ENCODE results near the gene PARP8.

PARP8 gene

GRCh38 chr5:50874306-50875001 is 208.0 kb downstream of the PARP8 start:
- H3K4me3 ChIP-seq (ENCODE audit: low read depth, low read length), result no peak overlapping the region
- DNase-seq (ENCODE audit: low read depth), result no peak

DNA sequence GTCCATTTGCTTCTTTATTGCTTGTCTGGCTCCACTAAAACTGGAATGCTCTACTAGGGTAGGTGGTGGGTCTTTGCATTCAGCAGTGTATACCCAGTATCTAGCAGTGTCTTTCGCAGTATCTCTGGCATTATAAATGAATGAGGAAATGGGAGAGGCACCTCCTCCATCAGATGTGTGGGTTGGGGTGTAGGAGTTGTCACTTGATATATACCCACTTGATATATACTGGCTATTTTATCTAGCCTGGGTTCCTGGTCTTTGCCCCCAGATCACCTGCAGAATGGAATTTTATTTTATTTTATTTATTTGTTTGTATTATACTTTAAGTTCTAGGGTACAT is 208.5 kb downstream of the PARP8 start:
- H3K4me3 ChIP-seq (ENCODE audit: low read depth, low read length), result no peak overlapping the region

DNA sequence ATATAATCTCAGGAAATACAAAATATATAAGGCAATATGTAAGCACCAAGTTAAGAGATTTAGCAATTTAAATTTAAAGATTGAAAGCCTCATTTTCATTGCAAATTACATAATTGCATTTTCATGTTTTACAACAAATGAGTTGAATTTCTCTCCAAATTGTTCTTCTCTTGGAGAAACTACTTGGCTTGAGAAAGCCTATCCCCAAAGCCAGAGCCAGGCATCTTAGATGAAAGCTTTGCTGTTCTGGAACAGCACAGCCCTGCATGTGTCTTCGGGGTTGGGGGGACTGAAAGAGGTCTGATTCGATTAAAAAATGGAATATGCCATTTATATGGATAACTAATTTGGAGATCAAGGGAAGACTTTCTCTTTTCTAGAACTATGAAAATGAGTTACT is 212.0 kb downstream of the PARP8 start:
- no peak for DNase-seq (ENCODE audit: low read depth)
- H3K4me3 ChIP-seq (ENCODE audit: low read depth, low read length), result no peak overlapping the region

More for the DNA sequence above, 208.5 kb downstream of the PARP8 start:
- DNase-seq (ENCODE audit: low read depth), result no peak

DNA sequence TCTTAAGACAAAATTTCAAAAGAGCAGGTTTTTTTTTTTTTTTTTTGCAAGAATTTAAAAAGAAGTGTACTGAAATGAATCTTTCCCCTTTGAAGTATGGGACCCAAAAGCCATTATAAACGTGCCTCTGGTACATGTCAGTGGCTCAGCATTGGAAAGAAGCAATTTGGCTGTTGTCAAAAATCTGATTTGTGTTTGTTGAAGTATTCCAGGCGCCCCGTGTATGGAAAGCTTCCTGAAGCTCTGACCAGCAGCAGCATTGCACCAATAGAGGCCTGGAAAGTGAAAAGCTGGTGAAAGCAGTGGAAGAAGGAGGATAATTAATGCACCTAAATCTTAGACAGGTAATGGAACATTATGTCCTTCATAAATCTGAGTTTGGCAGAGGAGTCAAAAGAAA is 215.0 kb downstream of the PARP8 start:
- no peak overlapping the region for H3K4me3 ChIP-seq (ENCODE audit: low read depth, low read length)
- no peak for DNase-seq (ENCODE audit: low read depth)

- H3K4me3 ChIP-seq (ENCODE audit: low read depth, low read length), result no peak overlapping the region
- DNase-seq (ENCODE audit: low read depth), result no peak
Observed at GRCh38 chr5:50886657-50887345, 220.4 kb downstream of the PARP8 start.

GRCh38 chr5:50887889-50888633 is 221.6 kb downstream of the PARP8 start:
- DNase-seq (ENCODE audit: low read depth), result no peak
- H3K4me3 ChIP-seq (ENCODE audit: low read depth, low read length), result no peak overlapping the region

- no peak for DNase-seq (ENCODE audit: low read depth)
- no peak overlapping the region for H3K4me3 ChIP-seq (ENCODE audit: low read depth, low read length)
Observed at GRCh38 chr5:50888751-50889150, 222.3 kb downstream of the PARP8 start.

DNA sequence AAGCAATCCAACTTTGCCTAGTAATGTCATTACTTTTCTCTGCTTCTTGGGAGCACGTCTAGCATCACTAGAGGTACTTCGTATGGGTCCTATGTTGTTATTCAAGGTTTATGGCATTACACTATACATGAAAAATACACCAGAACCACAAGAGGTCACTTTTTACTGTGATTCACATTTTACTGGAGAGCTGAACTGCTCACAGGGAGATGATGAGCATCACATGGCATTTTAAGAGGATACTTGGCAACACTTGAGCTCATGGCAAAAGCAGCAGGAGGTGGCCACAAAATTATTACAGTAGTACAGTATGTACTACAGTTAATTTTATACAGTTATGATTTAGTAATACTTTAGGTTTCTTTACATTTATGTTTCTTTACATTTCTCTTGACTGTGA is 223.4 kb downstream of the PARP8 start:
- DNase-seq (ENCODE audit: low read depth), result no peak
- H3K4me3 ChIP-seq (ENCODE audit: low read depth, low read length), result no peak overlapping the region

Measured in skeletal muscle cell (primary cell).